MCF 10A (cell line): ENCODE results near the gene ACRBP. TPM values are rescaled to one million over a fixed set of nuclear protein-coding genes. Genes with fewer than 3 reads are reported as not detected.
"Not testable (repeated sequence)": the region's sequence is repeated elsewhere in the genome, so short reads cannot be mapped to it uniquely, and the experiment has no call there.

Experiments
- BruUV-seq: library from RNA; stranded (reverse); fragments of 400-500 nt; replicated peaks from 2 replicates; lab custom pipeline; 2021; lab: Mats Ljungman, UMichigan
- CTCF ChIA-PET: fragments of 300-600 bp; sonication (Branson Sonifier 250); formaldehyde crosslinking; extraction: SDS; loops from one replicate; lab custom pipeline; 2021; ENCODE audit warnings: antibody characterized with exemption, inconsistent platforms; lab: Yijun Ruan, JAX
- POLR2A ChIA-PET: fragments of 300-600, 350-650 bp; sonication (Branson Sonifier 250); formaldehyde crosslinking; extraction: SDS; loops from one replicate; lab custom pipeline; 2020; ENCODE audit warnings: antibody characterized with exemption, inconsistent platforms; lab: Yijun Ruan, JAX
- DNase-seq: peaks from one replicate; pipeline ENCODE4 v3.0.0-alpha.2; 2018; ENCODE audit not compliant: unreplicated experiment
- H3K27ac Mint-ChIP-seq: one replicate; pipeline ENCODE4 v1.8.0; 2022; ENCODE audit warnings: mild to moderate bottlenecking, low read depth, mixed read lengths; ENCODE audit not compliant: unreplicated experiment
- H3K27me3 Mint-ChIP-seq: one replicate; pipeline ENCODE4 v1.8.0; 2022; ENCODE audit warnings: mixed read lengths; ENCODE audit not compliant: insufficient read depth, unreplicated experiment
- H3K36me3 Mint-ChIP-seq: one replicate; pipeline ENCODE4 v1.8.0; 2022; ENCODE audit warnings: mild to moderate bottlenecking, moderate library complexity, mixed read lengths; ENCODE audit not compliant: insufficient read depth, unreplicated experiment
- H3K4me1 Mint-ChIP-seq: one replicate; pipeline ENCODE4 v1.8.0; 2022; ENCODE audit warnings: mixed read lengths; ENCODE audit not compliant: insufficient read depth, unreplicated experiment
- H3K4me3 Mint-ChIP-seq: one replicate; pipeline ENCODE4 v1.8.0; 2022; ENCODE audit warnings: mild to moderate bottlenecking, moderate library complexity, mixed read lengths; ENCODE audit not compliant: unreplicated experiment
- H3K9me3 Mint-ChIP-seq: one replicate; pipeline ENCODE4 v1.8.0; 2022; ENCODE audit warnings: mixed read lengths; ENCODE audit not compliant: unreplicated experiment
- CTCF ChIP-seq: fragments of 200-600 bp; IDR thresholded peaks from one replicate; pipeline ENCODE4 v1.8.0; 2022; ENCODE audit warnings: antibody characterized with exemption, mild to moderate bottlenecking; ENCODE audit not compliant: unreplicated experiment
- intact Hi-C: fragments of 100-400 bp; cut with micrococcal nuclease; formaldehyde crosslinking; loops from 2 replicates; pipeline ENCODE4 v1.14.1; 2022
- total RNA-seq: library from RNA; stranded (reverse); gene quantifications from 2 replicates; pipeline ENCODE4 v1.2.3, GENCODE V29; 2022

ACRBP gene
- total RNA-seq, 1 experiment from 2014 or later: 0.30 TPM

GRCh38 chr12:6603095-6603567 is 44.1 kb downstream of the ACRBP start:
- Mint-ChIP-seq H3K27ac (peak overlapping the region; percentile 74), H3K4me3 (no peak overlapping the region), H3K36me3 (peaks cover 74% of the 10 kb centered on the region), H3K4me1 (peaks cover 30% of the 10 kb centered on the region), H3K9me3 (no peaks in the 10 kb centered on the region), H3K27me3 (no peaks in the 10 kb centered on the region)
- peak; percentile 9 for DNase-seq
- TF ChIP-seq CTCF: no peak
- ChIA-PET CTCF (interaction anchor here (0.7 to 2.4 kb wide), 5 partner anchors 15 to 132 kb away, joined by 4 to 8 read pairs (median 4); no protein-coding TSS in a partner anchor), POLR2A (interaction anchor here (0.6 to 2.0 kb wide), 8 partner anchors 16 to 233 kb away, joined by 3 to 5 read pairs (median 4); partner anchors contain the start of genes GAPDH and NOP2)
- intact Hi-C loops: no loop called here
- BruUV-seq: no TSS peak

GRCh38 chr12:6602526-6602925 is 44.7 kb downstream of the ACRBP start:
- Mint-ChIP-seq H3K9me3 (no peaks in the 10 kb centered on the region), H3K27me3 (no peaks in the 10 kb centered on the region), H3K4me3 (no peak overlapping the region), H3K36me3 (peaks cover 80% of the 10 kb centered on the region), H3K4me1 (peaks cover 34% of the 10 kb centered on the region), H3K27ac (no peak overlapping the region)
- TF ChIP-seq CTCF: no peak
- intact Hi-C loops: no loop called here
- BruUV-seq: no TSS peak
- POLR2A ChIA-PET: interaction anchor here (0.6 to 2.0 kb wide), 6 partner anchors 15 to 234 kb away, joined by 3 to 5 read pairs (median 4); partner anchors contain the start of gene NOP2
- DNase-seq: no peak
- CTCF ChIA-PET: interaction anchor here (1.6 to 2.4 kb wide), 3 partner anchors 14 to 39 kb away, joined by 4 to 8 read pairs (median 8); no protein-coding TSS in a partner anchor

GRCh38 chr12:6595673-6596072 is 51.6 kb downstream of the ACRBP start:
- CTCF ChIA-PET: interaction anchor here (0.9 to 2.6 kb wide), 5 partner anchors 9 to 230 kb away, joined by 3 to 11 read pairs (median 4); no protein-coding TSS in a partner anchor
- POLR2A ChIA-PET: interaction anchor here (0.6 kb wide), 1 partner anchor 23 kb away, joined by 3 read pairs; no protein-coding TSS in a partner anchor
- H3K4me3 Mint-ChIP-seq, H3K27me3 Mint-ChIP-seq, H3K27ac Mint-ChIP-seq, BruUV-seq, DNase-seq, intact Hi-C loops, H3K9me3 Mint-ChIP-seq, H3K4me1 Mint-ChIP-seq: not testable (repeated sequence)
- H3K36me3 Mint-ChIP-seq: peaks cover 100% of the 10 kb centered on the region

- H3K27ac Mint-ChIP-seq: peak overlapping the region; percentile 25
- TF ChIP-seq CTCF: no peak
- CTCF ChIA-PET: interaction anchor here (1.3 to 1.8 kb wide), 3 partner anchors 9 to 34 kb away, joined by 4 to 6 read pairs (median 5); no protein-coding TSS in a partner anchor
- H3K4me1 Mint-ChIP-seq: peaks cover 4% of the 10 kb centered on the region
- H3K36me3 Mint-ChIP-seq: peaks cover 99% of the 10 kb centered on the region
- H3K9me3 Mint-ChIP-seq: no peaks in the 10 kb centered on the region
- TSS peak; percentile 54 for BruUV-seq
- POLR2A ChIA-PET: no interaction called here
- H3K4me3 Mint-ChIP-seq: no peak overlapping the region
- no peak for DNase-seq
- H3K27me3 Mint-ChIP-seq: no peaks in the 10 kb centered on the region
- intact Hi-C loops: no loop called here
These were observed 55.1 kb downstream of the ACRBP start for GRCh38 chr12:6592087-6592486.

Other genes starting within 250 kb of the ACRBP start
- not detected in 2 replicates for gene CD27, start 202.5 kb downstream of the ACRBP start, total RNA-seq
- 8.1 and 9.3 TPM in 2 replicates for gene TAPBPL, start 195.4 kb downstream of the ACRBP start, total RNA-seq
- 2.5 and 2.9 TPM in 2 replicates for gene VAMP1, start 176.8 kb downstream of the ACRBP start, total RNA-seq
- 230 and 314 TPM in 2 replicates for gene MRPL51, start 154.2 kb downstream of the ACRBP start, total RNA-seq
- gene NCAPD2, start 153.3 kb downstream of the ACRBP start, total RNA-seq: 31.9 and 52.0 TPM in 2 replicates
- 2,995 and 4,097 TPM in 2 replicates for gene GAPDH, start 112.9 kb downstream of the ACRBP start, total RNA-seq
- 0.49 and 1.1 TPM in 2 replicates for gene IFFO1, start 91.4 kb downstream of the ACRBP start, total RNA-seq
- 97.1 and 108 TPM in 2 replicates for gene NOP2, start 79.1 kb downstream of the ACRBP start, total RNA-seq
- gene CHD4, start 40.1 kb downstream of the ACRBP start, total RNA-seq: 135 and 151 TPM in 2 replicates
- gene LPAR5, start 11.5 kb downstream of the ACRBP start, total RNA-seq: 2.5 and 2.7 TPM in 2 replicates
- gene ING4, start 15.7 kb upstream of the ACRBP start, total RNA-seq: 15.2 and 16.1 TPM in 2 replicates
- 62.8 and 70.8 TPM in 2 replicates for gene ZNF384, start 41.9 kb upstream of the ACRBP start, total RNA-seq
- gene PIANP, start 53.4 kb upstream of the ACRBP start, total RNA-seq: not detected in 2 replicates
- 55.5 and 61.3 TPM in 2 replicates for gene COPS7A, start 76.6 kb upstream of the ACRBP start, total RNA-seq
- gene MLF2, start 105.7 kb upstream of the ACRBP start, total RNA-seq: 151 and 162 TPM in 2 replicates
- 242 and 284 TPM in 2 replicates for gene PTMS, start 118.9 kb upstream of the ACRBP start, total RNA-seq
- gene LAG3, start 125.1 kb upstream of the ACRBP start, total RNA-seq: 0.58 and 1.0 TPM in 2 replicates
- gene CD4, start 142.1 kb upstream of the ACRBP start, total RNA-seq: not detected in 2 replicates
- not detected in 2 replicates for gene GPR162, start 174.4 kb upstream of the ACRBP start, total RNA-seq
- gene P3H3, start 181.0 kb upstream of the ACRBP start, total RNA-seq: 0.47 and 1.3 TPM in 2 replicates
- gene GNB3, start 193.5 kb upstream of the ACRBP start, total RNA-seq: 0.47 TPM in 1 of 2 replicates, not detected in the other
- 11.7 and 25.5 TPM in 2 replicates for gene CDCA3, start 203.9 kb upstream of the ACRBP start, total RNA-seq
- 62.5 and 80.2 TPM in 2 replicates for gene USP5, start 204.7 kb upstream of the ACRBP start, total RNA-seq
- gene TPI1, start 220.1 kb upstream of the ACRBP start, total RNA-seq: 498 and 549 TPM in 2 replicates
- gene SPSB2, start 225.9 kb upstream of the ACRBP start, total RNA-seq: 9.2 and 10.8 TPM in 2 replicates